ENCODE results near the gene CDC40.
"Not testable (repeated sequence)": the region's sequence is repeated elsewhere in the genome, so short reads cannot be mapped to it uniquely, and the experiment has no call there.

CDC40 gene

GRCh38 chr6:110201151-110201884, 21.1 kb downstream of the CDC40 start:
- DNase-seq, result no peak

DNA sequence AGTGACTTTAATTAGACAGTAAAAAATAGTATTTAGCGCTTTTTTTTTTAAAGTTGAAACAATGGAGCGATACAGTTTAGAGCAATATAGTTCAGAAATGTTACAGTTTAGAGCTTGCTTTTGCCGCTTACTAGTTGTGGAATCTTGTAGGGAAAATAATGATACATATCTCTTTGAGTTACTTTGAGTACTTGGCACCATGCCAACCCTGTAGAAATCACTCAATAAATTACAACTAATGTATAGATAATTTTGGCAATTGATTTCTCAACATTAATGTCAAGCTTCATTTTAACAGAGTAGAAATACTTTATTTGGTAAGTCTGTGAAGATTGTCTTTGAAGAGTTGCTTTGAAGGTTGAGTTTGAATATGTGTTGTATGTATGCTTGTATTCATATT, 27.4 kb downstream of the CDC40 start:
- no peak for DNase-seq

DNA sequence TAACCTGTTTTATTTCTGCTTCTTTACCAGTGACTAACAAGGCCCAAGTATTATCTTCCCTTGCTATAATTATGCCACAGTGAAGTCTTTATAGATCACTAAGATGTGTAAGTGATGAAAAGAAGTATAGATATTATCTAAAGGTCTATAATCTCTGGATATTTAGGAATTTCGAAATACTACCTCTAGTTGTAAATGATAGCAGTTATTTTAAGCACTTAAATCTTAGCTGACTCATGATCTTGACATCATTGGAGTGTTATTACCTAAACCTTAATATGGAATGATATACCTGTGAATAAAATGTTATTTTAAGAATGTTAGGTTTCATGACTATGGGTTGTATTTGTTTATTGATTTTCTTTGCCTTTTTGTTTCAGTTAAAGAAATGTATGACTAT, 31.5 kb downstream of the CDC40 start:
- no peak for DNase-seq

DNA sequence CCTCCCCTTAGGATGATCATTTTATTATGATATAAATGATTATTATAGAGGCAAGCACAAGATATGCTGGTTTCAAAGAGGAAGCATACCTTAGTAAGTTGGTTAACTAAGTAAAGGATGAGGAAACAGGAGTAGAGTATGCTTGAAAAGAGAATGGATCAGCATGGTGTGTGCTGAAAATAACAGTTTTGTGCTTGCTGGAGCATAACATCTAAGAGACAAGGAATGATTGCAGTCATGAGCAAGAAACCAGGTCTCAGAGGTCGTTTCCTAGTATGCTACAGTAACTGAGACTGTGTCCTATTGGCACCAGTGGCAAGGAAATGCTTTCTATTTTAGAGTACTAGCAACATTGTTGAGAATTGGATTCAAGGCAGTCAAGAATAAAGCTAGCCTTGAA, 34.1 kb downstream of the CDC40 start:
- DNase-seq, result no peak

DNA sequence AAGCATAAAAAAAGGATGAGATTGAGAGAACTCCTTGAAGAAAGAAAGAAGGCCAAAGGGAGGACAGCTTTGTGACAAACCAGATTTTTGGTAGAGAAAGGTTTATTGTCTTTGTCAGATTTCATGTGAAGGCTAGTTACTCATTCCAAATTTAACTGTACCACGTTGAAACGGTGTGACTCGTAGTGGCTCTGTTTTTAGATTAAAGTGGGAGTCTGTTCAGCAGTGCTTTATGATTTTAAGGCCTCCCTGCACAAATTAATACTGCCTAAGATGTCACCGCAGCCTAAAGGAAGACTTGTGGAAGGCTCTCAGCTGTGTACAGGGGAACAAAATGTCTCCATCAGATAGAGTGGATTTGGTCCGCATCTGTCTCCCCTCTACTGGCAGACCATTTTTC, 35.9 kb downstream of the CDC40 start:
- no peak for DNase-seq

DNA sequence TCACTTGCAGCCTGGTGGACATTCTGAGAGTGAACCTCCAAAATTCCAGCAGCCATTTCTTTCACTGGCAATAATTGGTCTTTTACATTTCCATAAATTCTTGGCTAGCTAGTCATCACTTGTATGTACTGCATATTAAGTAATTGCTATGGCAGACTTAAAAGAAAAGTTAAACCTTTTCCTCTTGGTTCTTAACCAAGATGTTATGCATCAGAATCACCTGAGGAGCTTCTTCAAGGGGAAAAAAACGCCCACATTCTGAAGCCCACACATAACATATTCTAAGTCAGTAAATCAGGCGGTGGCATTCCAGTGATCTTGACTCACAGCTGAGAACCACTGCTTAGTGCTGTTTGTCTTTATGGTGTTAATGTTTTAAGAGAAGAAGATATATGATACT, 37.0 kb downstream of the CDC40 start:
- peak; percentile 15 to 24 (median 23) for DNase-seq

- no peak for DNase-seq
Measured at GRCh38 chr6:110221738-110222137, 41.5 kb downstream of the CDC40 start.

- DNase-seq, result no peak
Measured at GRCh38 chr6:110226261-110226660, 46.0 kb downstream of the CDC40 start.

DNA sequence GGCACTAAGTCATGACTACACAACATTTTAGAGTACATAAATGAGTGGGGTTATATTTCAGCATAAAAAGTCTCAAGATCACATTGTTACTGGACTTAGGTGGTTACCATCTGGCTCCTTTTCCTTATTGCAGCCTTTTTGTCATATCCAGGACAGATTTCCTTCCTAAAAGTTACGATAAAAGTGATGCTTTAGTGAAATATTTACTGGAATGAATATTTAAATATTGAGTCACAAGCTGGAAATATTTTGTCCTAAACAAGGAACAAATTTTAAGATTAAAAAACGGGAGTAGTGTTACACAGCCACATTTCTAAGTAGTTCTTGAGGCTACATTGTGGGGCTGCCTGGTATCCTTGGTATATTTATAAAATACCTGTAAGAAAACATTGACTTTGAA, 52.2 kb downstream of the CDC40 start:
- no peak for DNase-seq

- peak; percentile 31 to 60 (median 40) for DNase-seq
Measured at GRCh38 chr6:110233770-110234374, 53.6 kb downstream of the CDC40 start.

DNA sequence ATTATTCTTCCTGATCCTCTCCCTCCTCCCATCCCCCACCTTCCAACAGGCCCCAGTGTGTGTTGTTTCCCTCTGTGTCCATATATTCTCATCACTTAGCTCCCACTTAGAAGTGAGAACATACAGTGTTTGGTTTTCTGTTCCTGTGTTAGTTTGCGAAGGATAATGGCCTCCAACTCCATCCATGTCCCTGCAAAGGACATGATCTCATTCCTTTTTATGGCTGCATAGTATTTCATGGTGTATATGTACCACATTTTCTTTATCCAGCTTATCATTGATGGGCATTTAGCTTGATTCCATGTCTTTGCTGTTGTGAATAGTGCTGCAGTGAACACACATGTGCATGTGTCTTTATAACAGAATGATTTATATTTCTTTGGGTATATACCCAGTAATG, 55.8 kb downstream of the CDC40 start:
- not testable (repeated sequence) for DNase-seq

- no peak for DNase-seq
Measured at GRCh38 chr6:110239526-110240274, 59.5 kb downstream of the CDC40 start.

GRCh38 chr6:110244621-110245020, 64.4 kb downstream of the CDC40 start:
- not testable (repeated sequence) for DNase-seq

DNA sequence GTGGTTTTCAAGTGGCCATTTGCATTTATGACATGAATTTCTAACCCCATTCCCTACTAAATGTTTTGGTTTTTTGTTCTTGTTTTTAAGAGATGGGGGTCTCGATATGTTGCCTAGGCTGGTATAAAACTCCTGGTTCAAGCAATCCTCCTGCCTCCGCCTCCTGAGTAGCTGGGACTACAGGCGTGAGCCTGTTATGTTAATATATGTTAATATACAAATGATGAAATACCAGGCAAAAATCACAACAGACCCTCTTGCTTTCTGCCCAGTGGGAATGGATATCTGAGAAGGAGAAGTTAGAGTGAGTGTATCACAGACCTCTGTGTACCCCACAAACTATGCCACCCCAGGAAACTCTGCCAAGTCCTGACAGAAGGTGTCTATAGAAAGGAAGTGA, 66.2 kb downstream of the CDC40 start:
- DNase-seq, result no peak

- no peak for DNase-seq
Measured at GRCh38 chr6:110246900-110247546, 66.8 kb downstream of the CDC40 start.

DNA sequence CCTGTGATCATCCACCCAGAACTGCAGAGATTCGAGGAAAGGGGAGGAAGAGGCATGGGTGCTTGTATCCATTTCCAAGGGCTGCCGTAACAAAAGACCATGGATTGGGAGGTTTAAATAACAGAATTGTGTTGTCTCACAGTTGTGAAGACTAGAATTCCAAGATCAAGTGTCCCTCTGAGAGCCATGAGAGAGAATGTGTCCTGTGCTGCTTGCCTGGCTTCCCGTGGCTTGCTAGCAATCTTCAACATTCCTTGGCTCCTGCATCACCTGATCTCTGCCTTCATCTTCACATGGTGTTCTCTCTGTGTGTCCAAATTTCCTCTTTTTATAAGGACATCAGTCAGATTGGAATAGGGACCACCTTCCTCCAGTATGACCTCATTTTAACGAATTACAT, 69.8 kb downstream of the CDC40 start:
- no peak for DNase-seq

DNA sequence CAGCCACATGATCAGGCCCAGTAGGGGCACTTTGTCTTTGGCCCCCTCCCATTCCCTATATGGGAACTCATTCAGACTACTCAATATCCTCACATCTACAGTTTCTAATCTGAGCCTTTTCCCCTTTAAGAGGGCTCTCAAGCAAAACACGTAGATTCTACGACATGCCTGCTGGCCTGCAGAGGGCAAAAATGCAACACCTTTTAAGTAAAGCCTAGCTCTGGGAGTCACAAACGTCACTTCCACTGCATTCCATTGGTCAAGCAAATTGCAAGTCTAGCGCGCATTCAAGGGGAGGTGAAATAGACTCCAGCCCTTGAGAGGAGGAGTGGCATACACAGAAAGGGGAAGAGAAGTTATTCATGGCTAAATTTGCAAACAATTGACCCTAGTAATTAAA, 70.6 kb downstream of the CDC40 start:
- DNase-seq, result no peak

GRCh38 chr6:110255211-110255750, 75.1 kb downstream of the CDC40 start:
- DNase-seq, result peak in 2 of 3 donors; percentile 33 to 49

DNA sequence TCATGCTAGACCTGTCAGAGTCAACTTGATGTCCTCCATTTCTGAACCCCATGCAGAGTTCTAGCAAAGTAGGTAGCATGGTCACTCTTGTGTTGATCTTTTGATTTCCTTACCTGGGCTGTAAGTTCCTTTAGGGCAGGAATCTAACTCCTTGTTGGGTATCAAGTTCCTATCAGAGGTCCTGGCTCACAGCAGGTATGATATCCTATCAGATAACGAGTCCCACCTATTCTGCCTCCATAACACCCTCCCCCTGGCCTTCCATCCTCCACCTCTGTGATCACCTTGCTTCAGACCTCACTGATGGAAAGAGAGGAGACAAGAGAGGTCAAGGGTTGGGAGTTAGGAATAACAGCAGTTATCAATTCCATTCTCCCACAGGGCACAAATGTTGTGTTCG, 76.1 kb downstream of the CDC40 start:
- no peak for DNase-seq

DNA sequence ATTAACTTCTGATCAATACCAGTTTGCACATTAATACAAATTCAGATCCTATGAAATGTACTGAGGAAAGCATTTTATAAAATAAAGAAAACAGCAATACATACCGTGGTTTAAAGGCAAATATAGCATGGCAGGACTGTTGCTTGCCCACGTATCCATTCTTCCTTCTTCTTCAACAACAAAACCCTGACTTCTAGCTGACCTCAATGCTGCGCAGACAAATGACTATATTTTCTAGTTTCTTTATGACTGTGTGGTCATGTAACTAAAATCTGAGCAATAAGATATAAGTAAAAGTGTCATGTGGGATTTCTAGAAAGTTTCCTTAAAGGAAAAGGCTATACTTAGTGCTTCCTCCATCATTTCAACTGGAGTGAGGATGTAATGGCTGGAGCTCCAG, 85.0 kb downstream of the CDC40 start:
- DNase-seq, result no peak

- DNase-seq, result no peak
Measured at GRCh38 chr6:110266996-110267395, 86.8 kb downstream of the CDC40 start.

DNA sequence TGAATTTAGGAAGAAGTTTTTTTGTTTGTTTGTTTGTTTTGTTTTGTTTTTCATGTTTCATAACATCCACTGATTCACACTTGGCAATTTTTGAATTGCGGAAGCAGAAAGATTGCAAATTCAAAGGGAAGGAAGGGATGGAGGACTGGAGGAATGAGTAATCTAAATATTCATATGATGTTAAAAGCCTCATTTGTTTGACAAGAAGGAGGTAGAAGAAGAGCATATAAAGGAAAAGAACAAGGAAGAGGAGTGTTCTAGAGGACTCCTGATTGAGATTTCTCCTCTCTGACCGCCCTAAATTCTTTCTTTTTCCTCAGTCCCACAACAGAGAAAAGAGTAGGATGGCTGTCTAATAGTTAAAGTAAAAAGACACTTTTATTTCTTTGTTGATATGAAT, 89.4 kb downstream of the CDC40 start:
- DNase-seq, result no peak

- DNase-seq, result no peak
Measured at GRCh38 chr6:110270165-110270564, 89.9 kb downstream of the CDC40 start.

DNA sequence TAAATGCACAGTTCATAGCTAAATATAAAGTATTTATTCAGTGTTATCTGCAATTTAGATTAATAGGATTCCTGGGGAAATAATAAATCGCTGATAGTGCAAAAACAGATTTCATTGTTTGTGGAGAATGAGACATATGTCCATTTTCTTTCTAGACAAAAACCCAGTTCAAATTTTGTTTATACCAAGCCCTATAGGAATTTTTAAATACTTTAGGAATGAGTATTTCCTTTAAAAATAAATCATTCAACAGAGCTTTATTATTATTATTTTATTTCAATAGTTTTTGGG, 91.5 kb downstream of the CDC40 start:
- no peak for DNase-seq
